Hypothalamus (tissue), 51 donors: Measurements from ENCODE around the gene PSMB5.

Experiments used
- DNase-seq, 51 donors: peaks; one replicate each; lab custom pipeline; 2025; lab: John Stamatoyannopoulos, UW

The PSMB5 gene

DNA sequence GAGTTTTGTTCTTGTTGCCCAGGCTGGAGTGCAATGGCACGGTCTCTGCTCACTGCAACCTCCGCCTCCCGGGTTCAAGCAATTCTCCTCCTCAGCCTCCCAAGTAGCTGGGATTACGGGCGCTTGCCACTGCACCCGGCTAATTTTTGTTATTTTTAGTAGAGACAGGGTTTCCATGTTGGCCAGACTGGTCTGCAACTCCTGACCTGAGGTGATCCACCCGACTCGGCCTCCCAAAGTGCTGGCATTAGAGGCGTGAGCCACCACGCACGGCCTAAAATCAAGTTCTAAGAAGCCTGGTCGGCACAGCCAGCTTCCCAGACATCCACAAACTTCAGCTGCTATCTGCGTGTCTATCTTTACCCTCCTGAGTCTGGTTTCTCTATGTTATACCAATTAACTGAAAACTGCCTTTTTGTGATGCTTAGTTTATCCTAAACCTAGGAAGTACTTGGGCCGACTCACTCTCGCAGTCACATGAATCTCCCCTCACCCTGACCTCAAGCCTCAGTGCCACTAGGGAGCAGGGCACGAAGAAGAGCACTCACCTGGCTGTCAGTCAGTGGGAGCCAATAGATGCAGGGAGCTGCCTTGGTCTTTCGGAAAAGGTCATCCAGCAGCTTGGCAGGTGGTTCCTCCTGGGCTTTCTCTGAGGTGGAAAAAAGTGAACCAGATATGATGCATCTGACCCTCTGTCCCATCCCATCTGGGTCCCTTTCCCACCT is 26.0 kb upstream of the PSMB5 start:
- DNase-seq = no peak

DNA sequence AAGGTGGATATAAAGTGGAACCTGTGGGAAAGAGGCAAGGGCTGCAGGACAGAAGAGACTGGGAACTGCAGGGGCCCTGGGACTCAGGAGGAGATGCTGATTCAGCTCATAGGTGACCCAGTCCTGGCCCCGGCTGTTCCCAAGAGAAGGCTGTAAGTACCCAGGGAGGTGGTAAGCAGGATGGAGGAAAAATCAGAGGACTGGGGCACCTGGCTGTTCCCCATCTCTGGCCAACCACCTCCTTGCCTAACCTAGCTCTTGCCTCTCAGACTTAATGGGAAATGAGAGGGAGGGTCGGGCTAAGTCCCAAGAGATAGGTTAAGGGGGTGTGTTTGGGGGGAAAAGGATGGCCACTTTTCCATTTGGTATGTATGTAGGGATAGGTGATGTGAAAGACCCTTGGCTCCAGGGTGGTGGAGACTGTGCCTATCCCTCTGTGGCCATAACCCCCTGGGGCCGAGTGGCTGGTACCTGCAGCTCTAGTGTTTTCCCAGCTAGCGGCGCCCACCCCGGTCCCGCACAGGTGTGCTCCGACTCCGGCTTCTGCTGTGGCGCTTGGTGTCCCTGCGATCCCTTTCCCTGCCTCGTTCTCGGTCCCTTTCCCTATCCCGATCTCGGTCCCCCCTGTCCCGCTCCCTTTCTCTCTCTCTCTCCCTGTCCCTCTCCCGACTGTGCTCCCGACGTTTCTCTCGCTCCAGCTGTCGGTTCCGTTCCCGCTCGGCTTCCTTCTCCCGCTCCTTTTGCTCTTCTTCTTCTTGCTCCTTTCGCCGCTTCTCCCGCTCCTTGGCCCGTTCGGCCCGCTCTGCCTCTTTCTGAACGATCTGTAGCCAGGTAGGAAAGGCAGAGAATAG is 24.2 kb upstream of the PSMB5 start:
- no peak for DNase-seq

DNA sequence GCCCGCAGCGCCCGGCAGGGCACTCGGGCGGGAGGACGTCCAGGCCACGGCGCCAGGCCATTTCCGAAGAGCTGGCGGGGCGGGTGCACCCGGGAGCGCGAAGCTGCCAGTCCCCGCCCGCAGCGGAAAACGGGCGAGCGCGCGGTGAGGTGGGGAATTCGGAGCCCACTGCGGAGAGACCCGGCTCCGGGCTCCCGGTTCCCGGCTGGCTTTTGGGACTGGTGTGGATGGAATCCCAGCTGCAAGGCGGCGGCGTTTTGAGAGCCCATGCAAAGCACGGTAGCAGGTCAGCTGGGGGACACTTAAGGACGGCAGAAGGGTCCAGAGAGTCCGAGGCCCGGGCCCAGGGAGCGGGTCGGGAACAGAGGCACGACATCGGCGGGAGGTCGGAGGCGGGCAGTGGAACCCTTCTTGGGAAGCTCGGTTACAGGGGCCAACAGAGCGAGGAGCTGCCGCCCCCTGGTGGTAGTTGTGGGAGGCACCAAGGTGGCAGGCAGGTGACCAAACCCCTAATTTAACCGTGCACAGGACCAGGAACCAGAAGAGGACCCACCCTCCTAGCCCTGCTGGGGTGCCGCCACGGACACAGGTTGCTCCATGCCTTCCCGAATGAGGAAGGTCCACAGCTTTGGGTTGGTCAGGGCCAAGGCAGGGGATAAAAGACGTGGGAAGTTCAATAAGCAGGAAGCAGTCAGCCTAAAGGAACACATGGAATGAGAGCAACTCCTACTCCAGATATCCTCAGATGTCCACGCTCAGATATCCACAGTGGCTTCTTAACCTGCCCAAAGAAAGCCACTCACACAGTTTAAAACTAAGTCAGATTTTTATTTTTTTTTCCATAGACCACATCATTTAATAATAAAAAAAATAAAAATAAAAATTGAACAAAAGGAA is 23.3 kb upstream of the PSMB5 start:
- no peak for DNase-seq

DNA sequence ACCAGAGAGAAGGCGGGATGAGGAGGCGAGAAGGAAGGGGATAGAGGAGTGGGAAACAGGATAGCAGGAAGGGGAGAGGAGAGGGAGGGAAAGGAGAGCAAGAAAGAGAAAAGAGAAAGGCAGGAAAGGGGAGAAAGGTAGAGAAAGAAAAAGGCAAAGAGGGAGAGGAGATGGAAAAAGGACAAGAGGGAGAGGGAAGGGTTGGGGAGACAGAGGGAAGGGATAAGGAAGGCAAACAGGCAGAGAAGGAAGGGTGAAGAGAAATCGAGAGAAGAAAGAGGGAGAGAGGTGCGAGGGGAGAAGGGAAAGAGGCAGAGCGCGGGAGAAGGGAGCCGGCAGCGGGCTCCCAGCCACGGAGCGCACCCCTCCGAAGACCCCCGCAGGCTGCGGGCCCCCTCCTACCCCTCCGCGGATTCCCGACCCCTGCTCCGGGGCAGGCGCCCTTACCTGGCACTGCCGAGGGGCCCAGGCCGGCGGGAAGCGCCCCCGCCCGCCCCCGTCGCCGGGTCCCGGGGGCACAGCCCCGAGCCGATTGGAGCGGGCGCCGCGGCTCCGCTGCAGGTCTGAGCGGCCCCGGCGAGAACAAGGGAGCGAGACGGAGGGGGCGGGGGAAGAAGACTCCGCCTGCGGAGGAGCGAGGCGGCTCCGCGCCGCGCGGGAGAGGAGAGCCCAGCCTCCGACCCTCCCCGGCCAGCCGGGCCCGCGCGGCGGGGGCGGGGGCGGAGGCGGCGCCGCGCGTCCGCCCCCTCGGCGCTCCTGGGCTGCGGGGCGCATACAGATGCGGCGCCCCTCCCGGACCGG is 22.5 kb upstream of the PSMB5 start, which contains the start of gene CDH24:
TSS of gene CDH24 (minus strand) at position 565 of the 801 bp plus-strand sequence. CDS start 1,787 bp downstream, outside the sequence.
- no peak for DNase-seq

DNA sequence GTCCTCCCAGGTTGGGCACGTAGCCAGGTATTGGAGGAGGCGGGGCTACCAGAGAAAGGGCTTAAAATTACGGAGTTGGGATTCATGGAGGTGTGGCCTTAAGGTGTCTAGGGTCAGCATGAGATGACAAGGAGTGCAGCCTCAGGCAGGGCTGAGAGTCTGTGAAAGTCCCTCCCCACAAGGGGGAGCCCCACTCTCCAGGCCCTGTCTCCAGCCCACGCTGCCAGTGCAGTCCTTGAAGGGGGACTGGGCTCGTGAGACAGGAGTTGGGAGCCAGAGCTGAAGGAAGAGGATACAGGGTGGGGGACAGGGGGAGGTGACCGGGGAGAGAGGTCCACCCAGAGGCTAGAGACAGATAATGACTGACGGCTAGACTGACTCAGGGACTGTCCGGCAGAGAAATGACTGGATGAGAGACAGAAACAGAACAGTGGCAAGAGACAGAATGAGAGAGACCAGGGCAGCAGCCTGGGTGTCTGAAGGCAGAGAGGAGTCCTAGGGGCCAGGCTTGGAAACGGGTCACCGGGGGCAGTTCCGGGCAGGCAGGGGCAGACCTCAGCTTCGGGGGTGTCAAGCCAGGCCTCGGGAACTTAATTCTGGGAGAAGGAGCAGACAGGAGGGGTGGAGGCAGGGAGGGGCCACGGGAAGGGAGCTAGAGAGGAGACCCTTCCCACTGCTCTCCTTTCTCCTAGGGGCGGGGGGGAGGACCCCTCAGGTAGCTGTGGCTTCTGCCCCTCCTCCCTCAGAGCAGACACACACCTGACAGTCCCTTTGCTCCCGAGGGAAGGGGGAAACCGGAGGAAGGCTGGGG is 21.6 kb upstream of the PSMB5 start:
- DNase-seq = no peak

DNA sequence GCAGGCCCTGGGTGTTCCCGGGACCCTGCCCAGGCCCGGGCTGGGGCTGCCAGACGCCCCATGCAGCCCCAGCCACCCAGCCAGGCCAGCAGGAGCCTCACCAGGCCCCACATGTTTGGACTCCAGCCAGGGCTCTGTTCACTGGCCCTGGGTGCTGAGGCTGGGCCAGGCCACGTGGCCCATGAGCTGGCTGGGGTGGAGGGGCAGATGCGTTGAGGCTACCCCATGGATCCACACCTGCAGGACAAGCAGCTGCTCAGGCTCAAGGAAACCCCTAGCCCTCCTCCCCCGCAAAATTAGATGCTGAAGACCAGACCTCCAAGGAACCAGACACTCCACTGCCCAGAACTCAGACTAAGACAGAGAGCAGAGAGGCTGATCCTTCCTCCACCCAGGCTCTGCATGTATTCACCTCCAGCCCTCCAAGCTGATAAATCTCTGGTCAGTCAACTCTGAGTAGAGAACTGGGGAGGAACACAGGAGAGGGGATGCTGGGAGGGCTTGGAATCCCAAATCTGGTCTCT is 21.0 kb upstream of the PSMB5 start:
- no peak for DNase-seq

DNA sequence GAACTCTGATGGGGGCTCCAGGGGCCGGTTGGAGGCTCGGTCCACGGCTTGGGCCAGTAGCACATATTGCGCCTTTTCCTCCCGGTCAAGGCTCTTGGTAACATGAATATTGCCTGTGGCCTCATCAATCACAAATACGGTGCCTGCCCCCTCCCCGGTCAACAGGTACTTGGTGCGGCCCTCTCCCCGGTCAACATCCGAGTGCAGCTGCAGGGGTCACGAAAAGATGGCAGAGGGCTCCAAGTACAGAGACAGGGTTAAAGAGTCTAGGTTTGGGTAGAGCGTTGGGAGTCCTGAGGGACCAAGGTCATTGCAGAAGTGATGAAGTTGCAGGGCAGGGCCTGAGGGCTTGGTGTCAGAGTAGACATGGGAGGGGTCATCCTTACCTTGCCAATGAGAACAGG is 20.4 kb upstream of the PSMB5 start:
- no peak for DNase-seq

DNA sequence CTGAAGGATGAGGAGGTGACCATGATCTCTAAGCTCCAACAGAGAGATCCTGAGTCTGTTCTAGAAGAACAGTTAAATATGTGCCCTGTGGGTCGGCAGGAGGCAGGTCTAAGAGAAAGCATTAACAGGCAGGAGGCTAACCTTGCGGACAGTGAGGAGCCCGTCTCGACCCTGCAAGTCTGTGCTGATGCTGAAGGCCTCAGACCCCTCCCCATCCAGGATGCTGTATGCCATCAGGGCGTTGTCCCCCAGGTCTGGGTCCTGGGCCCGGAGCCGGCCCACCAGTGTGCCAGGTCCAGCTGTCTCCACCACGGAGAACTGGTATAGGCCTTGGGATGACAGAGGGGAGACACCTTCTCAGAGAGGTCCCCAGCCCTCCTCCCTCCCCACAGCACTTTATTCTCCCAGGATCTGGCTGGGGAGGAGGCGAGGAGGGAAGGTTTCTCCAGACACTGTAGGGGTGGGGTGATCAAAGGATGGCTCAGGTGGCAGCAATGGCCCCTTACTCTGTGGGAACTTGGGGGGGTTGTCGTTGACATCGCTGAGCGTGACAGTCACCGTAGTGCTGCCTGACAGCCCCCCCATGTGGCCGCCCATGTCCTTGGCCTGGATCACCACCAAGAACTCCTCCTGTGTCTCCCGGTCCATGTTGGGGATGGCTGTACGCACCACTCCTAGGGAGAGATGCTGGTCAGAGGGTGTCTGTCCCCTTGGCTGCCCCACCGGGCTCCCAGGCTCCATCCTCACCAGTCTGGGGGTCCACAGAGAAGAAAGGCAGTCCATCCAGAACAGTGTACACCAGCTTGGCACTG is 19.5 kb upstream of the PSMB5 start:
- no peak for DNase-seq

DNA sequence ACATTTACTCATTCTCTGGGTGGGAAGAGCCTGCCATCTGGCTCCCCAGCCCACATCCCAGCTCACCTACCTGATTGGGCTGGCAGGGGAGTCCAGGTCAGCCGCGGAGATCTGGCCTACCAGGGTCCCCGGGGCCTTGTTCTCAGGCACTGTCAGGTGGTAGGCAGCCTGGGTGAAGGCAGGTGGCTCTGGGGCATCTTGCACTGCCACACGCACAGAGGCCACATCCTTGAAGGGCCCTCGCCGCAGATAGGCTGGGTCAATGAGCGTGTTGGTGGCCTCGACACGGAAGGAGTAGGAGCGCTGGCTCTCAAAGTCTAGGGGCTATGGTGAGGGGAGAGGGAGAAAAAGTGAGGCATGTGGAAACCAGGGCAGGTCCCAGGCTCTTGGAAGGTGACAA is 18.7 kb upstream of the PSMB5 start:
- no peak for DNase-seq

DNA sequence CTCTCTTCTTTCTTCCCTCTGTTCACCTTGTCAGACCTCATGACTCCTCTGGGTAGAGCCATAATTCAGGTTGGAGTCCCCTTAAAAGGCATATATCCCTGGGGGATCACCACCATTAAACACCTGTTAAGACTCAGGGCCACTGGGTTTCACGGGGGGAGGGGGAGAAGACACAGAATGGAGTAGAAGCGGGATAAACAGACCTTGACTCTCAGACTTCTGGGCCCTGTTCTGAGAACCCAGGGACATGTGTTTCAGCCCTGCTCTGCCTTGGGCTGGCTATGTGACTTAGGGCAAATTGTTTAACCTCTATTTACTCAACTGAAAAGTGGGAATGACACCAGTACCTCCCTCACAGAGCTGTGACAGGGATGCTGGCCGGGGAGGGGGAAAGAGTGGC is 18.0 kb upstream of the PSMB5 start:
- DNase-seq = no peak

DNA sequence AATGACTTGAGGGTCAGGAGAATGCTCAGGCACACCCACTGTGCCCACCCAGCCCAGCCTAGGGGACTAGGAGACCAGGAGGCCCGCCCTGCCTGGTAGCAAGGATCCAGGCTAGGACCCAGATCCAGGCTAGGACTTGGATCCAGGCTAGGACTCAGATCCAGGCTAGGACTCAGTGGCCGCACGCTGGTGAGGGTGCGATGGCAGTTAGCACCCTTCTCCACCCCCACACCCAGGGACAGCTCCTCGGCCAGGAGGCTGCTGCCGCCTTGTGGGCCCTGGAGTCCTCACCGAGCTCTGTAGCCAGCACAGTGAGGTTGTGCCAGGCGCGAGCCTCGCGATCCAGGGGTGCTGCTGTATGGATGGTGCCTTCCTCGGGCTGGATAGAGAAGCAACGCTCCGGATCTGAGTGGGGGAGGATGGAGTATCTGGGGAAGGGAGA is 17.5 kb upstream of the PSMB5 start:
- no peak for DNase-seq

DNA sequence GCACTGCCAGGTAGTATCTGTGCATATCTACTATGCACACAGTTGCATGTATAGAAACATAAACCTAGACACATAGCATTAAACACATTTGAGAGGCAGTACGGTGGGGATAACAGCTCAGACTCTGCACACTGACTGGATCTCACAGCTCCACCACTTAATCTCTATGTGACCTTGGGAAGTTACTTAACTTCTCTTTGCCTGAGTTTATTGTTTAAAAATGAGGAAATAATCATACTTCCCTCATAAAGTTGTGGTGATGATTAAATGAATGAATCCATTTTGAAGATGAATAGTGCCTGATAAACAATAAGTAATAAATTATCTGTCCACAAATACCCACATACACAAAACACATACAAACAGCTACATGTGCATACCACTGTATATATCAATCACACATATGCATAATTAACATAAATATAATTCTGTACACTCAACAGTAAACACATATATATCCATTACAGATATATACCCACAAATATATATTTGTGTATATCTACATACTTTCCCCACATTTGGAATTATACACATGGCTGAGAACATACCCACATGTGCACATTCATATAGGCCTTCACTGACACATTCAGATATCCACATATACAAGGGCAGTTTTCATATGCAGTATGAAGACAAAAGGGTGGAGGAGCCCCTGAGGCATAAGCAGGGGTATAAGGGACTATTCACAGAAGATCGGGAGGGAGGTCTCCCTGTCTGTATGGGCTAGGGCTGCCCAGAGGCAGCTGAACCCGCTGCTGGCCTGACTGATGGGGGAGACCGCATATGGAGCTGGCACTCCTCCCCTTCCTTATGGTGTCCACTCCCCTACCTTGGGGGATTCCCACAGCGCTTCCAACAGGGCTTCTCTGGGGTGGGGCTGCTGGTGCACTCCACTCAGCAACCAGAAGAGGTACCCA is 16.7 kb upstream of the PSMB5 start:
- no peak for DNase-seq

DNA sequence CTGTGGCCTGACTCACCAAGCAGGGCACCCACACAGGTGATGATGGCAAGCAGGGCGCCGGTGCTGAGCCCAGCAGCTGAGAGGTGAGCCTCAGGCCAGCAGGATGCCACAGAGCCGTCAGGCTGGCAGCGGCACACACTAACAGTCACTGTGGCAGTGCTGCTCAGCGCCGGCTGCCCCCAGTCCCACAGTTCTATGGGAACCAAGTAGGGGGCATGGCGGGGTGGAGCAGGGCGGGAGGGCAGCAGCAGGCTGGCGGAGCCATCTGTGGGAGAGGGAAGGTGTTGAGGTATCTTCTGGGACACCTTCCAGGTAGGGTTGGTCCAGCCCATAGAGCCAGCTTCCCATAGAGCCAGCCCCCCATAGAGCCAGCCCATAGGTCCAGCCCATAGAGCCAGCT is 14.3 kb upstream of the PSMB5 start:
- DNase-seq = no peak

DNA sequence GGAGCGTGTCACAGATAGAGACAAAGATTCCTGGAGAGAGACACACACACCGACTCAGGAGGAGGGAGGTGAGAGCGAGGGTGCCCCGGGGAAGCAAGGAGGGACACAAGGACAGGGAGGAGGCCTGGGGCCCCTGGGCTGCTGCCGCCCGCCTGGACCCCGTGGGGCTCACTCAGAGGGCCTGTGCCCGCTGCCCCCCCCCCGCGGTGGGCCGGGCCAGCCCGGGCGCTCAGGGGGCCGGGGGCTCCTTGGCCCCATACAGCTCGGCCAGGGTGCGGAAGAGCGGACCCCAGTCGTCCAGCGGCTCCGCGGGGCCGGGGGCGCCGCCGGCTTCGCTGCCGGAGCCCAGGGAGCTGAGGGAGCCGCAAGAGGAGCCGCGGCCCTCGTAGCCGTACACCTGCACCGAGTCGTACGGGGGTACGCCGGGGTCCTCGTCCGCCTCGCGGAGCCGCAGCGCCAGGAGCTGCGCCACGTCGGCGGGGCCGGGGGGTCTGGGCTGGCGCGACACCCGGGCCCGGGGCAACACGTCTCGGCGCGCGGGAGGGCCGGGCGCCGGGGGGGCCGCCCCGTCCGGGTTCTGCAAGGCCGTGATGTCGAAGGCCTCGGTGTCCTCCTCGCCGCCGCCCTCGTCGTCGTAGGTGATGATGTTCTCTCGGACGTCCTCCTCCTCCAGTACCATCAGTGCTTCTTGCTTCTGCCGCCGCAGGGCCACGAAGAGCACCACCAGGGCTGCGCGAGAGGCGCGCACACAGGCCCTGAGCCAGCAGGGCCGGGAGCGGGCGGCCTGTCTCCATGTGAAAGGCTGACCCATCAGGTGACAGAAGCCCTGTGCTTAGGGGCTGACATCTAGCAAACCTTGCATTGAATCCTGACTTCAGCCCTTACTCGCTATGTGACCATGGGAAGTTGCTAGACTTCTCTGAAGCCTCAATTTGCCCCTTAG is 13.3 kb upstream of the PSMB5 start:
- no peak for DNase-seq

DNA sequence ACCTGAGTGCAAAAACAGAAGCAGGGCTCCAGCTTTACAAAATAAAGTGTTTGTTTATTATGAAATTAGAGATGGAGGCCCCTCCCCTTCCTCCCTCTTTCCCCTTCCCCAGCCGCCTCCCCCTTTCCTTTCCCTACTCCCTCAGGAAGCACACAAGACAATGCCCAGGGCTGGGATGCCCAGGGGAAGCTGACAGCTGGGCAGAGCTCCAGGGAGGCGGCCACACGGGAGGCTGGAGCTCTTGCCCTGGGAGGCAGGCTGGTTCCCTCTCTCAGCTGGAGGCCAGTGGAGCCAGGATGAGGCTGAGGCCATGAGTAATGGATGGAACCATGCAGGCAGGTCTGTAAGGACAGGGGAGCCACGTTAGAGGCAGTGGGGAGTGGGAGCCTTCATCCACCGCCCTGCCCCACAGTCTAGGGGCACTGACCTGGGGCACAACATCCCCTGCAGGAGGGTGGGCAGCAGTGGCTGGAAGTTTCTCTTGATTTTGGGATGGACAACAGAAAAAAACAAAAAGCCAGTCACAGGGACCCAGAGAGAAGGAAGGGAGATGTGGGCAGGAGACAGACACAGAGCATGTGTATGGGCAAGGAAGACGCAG is 12.4 kb upstream of the PSMB5 start:
- DNase-seq = no peak
